Coronary artery (tissue), 2 donors: Measurements from ENCODE around the gene CHMP1A.

Source experiments
- DNase-seq: peaks from one replicate; pipeline ENCODE4 v3.0.0-alpha.2; 2017; ENCODE audit warnings: low spot score
- H3K27ac ChIP-seq, 2 donors: fragments of 200-600 bp; sonication (generic); one replicate each; pipeline ENCODE4 v1.5.1; 2016 to 2019
- H3K4me3 ChIP-seq: fragments of 200-600 bp; sonication (generic); 2 replicates; pipeline ENCODE4 v1.5.1; 2016; ENCODE audit warnings: mild to moderate bottlenecking, moderate library complexity
- TF ChIP-seq, protein P1 (sequence below): fragments of 200-600 bp; sonication (generic); IDR thresholded peaks from one replicate; pipeline ENCODE4 v1.5.1; 2019; ENCODE audit warnings: antibody characterized with exemption

CHMP1A gene

GRCh38 chr16:89605186-89605970 lies 52.1 kb downstream of the CHMP1A start:
- H3K4me3 ChIP-seq: no peak overlapping the region
- TF ChIP-seq, protein P1, sequence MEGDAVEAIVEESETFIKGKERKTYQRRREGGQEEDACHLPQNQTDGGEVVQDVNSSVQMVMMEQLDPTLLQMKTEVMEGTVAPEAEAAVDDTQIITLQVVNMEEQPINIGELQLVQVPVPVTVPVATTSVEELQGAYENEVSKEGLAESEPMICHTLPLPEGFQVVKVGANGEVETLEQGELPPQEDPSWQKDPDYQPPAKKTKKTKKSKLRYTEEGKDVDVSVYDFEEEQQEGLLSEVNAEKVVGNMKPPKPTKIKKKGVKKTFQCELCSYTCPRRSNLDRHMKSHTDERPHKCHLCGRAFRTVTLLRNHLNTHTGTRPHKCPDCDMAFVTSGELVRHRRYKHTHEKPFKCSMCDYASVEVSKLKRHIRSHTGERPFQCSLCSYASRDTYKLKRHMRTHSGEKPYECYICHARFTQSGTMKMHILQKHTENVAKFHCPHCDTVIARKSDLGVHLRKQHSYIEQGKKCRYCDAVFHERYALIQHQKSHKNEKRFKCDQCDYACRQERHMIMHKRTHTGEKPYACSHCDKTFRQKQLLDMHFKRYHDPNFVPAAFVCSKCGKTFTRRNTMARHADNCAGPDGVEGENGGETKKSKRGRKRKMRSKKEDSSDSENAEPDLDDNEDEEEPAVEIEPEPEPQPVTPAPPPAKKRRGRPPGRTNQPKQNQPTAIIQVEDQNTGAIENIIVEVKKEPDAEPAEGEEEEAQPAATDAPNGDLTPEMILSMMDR: no peak
- no peak overlapping the region for H3K27ac ChIP-seq
- DNase-seq: no peak

GRCh38 chr16:89604764-89605163 lies 52.7 kb downstream of the CHMP1A start:
- TF ChIP-seq, protein P1: no peak
- Histone ChIP-seq H3K27ac (no peak overlapping the region), H3K4me3 (no peak overlapping the region)
- DNase-seq: no peak

DNA sequence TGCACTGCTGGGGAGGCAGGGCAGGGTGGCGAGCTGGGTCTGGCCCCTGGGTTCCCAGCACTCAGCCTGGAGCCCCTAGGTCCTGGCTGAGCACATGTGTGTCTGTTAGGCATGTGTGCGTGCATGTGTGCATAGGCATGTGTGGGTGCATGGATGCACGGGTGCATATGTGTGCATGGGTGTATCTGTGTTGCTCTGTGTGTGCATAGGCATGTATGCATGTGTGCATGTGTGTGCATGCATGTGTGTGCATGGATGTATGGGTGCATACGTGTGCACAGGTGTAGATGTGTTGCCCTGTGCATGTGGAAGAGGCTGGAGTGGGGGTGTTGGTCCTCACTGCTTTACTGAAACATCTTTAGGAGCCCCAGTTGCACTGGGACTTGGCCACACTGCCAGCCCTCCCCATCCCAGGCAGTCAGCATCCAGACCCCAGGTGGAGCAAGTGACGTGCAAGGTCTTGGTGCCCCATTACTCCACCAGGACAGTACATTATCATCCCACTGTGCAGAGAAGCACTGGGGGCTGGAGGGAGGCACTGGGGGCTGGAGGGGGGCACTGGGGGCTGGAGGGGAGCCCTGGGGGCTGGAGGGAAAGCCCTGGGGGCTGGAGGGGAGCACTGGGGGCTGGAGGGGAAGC lies 54.4 kb downstream of the CHMP1A start:
- TF ChIP-seq, protein P1: no peak
- Histone ChIP-seq H3K27ac (no peak overlapping the region), H3K4me3 (peak overlapping the region; percentile 35)
- no peak for DNase-seq

DNA sequence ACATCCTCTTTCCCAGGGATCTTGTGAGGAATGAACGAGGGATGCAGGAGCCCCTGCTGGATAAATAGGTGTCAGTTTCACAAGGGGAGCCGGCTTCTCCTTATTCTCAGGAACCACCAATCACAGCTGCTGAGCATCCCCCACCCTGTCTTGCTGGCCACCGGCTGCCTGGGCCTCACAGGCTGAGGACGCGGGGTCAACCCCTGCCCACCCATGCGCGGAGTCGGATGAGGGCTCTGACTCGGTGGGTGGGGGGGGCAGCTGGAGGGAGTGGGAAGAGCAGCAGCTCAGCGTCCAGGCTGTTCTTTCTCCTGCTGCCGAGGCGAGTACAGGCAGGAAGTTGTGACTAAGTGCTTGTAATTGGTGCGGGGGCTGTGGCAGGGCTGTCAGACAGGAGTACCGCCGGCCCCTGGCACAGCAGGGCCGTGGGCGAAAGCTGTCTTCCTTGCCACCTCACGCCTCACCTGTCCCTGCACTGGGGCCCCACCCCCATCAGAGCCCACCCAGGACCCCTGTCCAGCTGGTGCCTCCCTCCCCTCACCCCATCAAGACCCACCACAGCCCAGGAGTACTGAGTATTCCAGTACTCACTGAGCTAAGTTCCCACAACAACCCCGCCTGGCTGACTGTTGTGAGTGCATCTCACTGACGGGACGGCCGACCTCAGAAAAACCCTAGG lies 55.1 kb downstream of the CHMP1A start:
- TF ChIP-seq, protein P1: no peak
- peak overlapping the region; percentile 35 for H3K4me3 ChIP-seq

GRCh38 chr16:89601906-89602272 lies 55.6 kb downstream of the CHMP1A start:
- TF ChIP-seq, protein P1: no peak
- Histone ChIP-seq H3K27ac (no peak overlapping the region), H3K4me3 (no peak overlapping the region)
- no peak for DNase-seq

More for the DNA sequence above, 55.1 kb downstream of the CHMP1A start:
- no peak overlapping the region for H3K27ac ChIP-seq
- DNase-seq: no peak

DNA sequence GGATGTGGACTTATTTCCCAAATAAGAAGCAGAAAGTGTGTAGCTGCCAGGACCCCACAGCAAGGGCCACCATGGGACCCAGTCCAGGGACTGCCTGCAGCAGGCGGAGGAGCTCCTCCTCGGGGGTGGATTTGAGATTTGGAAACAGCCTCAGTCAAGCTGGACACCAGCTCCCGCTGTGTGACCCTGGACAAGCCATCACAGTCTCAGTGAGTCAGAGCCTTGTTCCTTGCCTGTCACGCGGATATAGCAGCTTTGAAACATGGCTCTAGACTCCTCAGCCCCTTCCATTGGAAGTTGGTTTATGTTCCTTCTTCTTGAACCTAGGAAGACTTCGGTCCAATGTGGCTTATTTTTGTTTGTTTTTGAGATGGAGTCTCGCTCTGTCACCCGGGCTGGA lies 56.6 kb downstream of the CHMP1A start:
- no peak overlapping the region for H3K4me3 ChIP-seq
- TF ChIP-seq, protein P1: no peak
- DNase-seq: no peak
- no peak overlapping the region for H3K27ac ChIP-seq
